Coronary artery (tissue), 2 donors: ENCODE measurements around the gene PSMB11.
"Not testable (repeated sequence)": the region's sequence is repeated elsewhere in the genome, so short reads cannot be mapped to it uniquely, and the experiment has no call there.

Experiments
- DNase-seq: peaks from one replicate; pipeline ENCODE4 v3.0.0-alpha.2; 2017; ENCODE audit warnings: low spot score
- H3K27ac ChIP-seq, 2 donors: fragments of 200-600 bp; sonication (generic); one replicate each; pipeline ENCODE4 v1.5.1; 2016 to 2019
- H3K4me3 ChIP-seq: fragments of 200-600 bp; sonication (generic); 2 replicates; pipeline ENCODE4 v1.5.1; 2016; ENCODE audit warnings: mild to moderate bottlenecking, moderate library complexity
- TF ChIP-seq, protein P1 (sequence below): fragments of 200-600 bp; sonication (generic); IDR thresholded peaks from one replicate; pipeline ENCODE4 v1.5.1; 2019; ENCODE audit warnings: antibody characterized with exemption

The PSMB11 gene

DNA sequence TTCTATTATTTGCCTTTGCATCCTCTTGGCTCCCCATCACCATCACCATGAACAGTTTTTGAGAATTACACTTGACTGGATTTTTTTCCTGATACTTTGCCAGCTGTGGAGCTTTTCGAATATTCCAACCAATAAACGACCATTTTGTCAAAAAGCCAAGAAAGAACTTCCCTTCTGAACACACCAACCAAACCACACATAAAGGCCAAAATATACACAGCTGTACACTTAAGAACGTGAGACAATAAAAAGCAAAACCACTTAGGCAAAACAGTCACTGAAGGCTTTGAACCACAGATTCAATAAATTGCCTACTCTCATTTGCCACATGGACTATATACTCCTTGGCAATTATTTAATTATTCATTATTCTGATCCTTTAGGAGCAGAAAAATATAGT is 33.2 kb upstream of the PSMB11 start:
- no peak for DNase-seq
- Histone ChIP-seq H3K27ac (no peak overlapping the region), H3K4me3 (no peak overlapping the region)
- TF ChIP-seq, protein P1, sequence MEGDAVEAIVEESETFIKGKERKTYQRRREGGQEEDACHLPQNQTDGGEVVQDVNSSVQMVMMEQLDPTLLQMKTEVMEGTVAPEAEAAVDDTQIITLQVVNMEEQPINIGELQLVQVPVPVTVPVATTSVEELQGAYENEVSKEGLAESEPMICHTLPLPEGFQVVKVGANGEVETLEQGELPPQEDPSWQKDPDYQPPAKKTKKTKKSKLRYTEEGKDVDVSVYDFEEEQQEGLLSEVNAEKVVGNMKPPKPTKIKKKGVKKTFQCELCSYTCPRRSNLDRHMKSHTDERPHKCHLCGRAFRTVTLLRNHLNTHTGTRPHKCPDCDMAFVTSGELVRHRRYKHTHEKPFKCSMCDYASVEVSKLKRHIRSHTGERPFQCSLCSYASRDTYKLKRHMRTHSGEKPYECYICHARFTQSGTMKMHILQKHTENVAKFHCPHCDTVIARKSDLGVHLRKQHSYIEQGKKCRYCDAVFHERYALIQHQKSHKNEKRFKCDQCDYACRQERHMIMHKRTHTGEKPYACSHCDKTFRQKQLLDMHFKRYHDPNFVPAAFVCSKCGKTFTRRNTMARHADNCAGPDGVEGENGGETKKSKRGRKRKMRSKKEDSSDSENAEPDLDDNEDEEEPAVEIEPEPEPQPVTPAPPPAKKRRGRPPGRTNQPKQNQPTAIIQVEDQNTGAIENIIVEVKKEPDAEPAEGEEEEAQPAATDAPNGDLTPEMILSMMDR = no peak

GRCh38 chr14:23009483-23009938 is 32.5 kb upstream of the PSMB11 start:
- Histone ChIP-seq H3K27ac (peak overlapping the region; percentile 76 to 83), H3K4me3 (peak overlapping the region; percentile 76)
- TF ChIP-seq, protein P1 = no peak
- DNase-seq = no peak

- Histone ChIP-seq H3K4me3 (peak within 1 kb of the TSS; percentile 76), H3K27ac (peak within 1 kb of the TSS; percentile 76 to 83)
- peak; percentile 85 for DNase-seq
- TF ChIP-seq, protein P1 = no peak
Observed at GRCh38 chr14:23009939-23010726, 31.9 kb upstream of the PSMB11 start, which contains the start of gene C14orf93. Gene C14orf93, minus strand, starts transcription at chr14:23010143. Its CDS starts 11,120 bp downstream, at chr14:22999023.

DNA sequence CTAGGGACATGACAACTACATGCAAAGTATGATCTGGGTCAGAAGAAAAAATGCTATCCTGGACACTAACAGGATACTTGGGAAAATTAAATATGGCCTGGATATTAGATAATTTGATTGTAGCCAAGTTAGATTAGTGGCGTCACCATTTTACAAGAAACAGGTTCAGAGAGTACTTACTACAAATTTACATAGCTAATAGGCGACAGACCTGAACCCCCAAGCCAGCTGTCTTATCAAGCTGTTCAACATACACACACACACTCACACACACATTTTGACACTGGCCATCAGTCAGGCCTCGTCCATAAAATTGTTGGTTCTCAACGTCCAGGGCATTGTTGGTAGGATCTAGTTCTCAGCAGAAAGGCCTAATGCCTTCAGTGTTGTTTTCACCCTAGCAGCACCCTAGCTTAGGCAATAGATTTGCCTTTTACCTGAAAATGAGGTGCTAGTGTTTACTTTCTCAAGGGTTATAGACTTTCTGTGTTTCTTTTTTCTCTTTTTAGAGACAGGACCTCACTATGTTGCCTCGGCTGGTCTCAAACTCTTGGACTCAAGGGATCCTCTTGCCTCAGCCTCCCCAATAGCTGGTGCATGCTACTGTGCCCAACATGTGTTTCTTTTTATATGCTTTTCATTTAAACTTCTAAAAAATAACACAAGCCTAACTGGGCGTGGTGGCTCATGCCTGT is 28.8 kb upstream of the PSMB11 start:
- DNase-seq = no peak

DNA sequence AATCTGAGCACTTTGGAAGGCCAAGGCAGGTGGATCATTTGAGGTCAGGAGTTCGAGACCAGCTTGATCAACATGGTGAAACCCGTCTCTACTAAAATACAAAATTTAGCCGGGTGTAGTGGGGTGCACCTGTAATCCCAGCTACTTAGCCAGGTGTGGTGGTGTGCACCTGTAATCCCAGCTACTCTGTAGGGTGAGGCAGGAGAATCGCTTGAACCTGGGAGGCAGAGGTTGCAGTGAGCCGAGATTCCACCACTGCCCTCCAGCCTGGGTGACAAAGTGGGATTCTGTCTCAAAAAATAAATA is 28.3 kb upstream of the PSMB11 start:
- not testable (repeated sequence) for DNase-seq, H3K27ac ChIP-seq, H3K4me3 ChIP-seq

More for the DNA sequence above, 28.8 kb upstream of the PSMB11 start:
- TF ChIP-seq, protein P1 = no peak
- peak overlapping the region in 1 of 2 donors; percentile 7 for H3K27ac ChIP-seq
- no peak overlapping the region for H3K4me3 ChIP-seq

DNA sequence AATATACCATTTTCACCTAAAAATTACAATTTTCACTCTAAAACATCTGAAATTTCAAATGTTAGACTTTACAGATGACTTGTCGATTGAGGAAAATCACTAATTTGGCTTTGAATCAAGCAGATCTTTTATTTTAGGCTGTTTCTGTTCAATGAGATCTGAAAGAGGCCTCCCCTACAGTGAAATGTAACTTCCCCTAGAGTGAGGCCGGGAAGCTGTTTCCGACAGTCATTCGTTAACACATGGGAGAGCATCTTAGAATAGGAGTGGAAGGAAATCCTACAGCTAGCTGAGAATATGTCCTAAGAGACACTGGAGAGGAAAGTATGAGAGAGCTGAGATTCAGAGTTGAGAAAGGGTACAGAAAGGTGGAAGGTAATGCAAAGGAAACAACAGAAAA is 26.4 kb upstream of the PSMB11 start:
- no peak overlapping the region for H3K27ac ChIP-seq
- TF ChIP-seq, protein P1 = no peak
- H3K4me3 ChIP-seq = no peak overlapping the region
- no peak for DNase-seq

- TF ChIP-seq, protein P1 = no peak
- no peak for DNase-seq
- Histone ChIP-seq H3K4me3 (no peak overlapping the region), H3K27ac (no peak overlapping the region)
Observed at GRCh38 chr14:23017091-23017490, 24.9 kb upstream of the PSMB11 start.
